Esophagus muscularis mucosa (tissue), 4 donors: ENCODE results near the gene SYMPK. TPM values are rescaled to one million over a fixed set of nuclear protein-coding genes. Genes with fewer than 3 reads are reported as not detected.

Experiments
- DNase-seq: peaks from one replicate; pipeline ENCODE4 v3.0.0-alpha.2; 2017; ENCODE audit errors: extremely low spot score
- H3K27ac ChIP-seq, 4 donors: fragments of 200-600 bp; sonication (generic); replicated peaks in 1 of 4; 1 replicate in 3 of 4; 2 replicates in 1 of 4; pipeline ENCODE4 v1.5.1; 2016 to 2019; ENCODE audit warnings: mild to moderate bottlenecking in 1 of 4
- H3K27me3 ChIP-seq, 4 donors: fragments of 200-600 bp; sonication (generic); one replicate each; pipeline versions ENCODE4 v1.5.1 to v1.6.0; 2016 to 2019
- H3K36me3 ChIP-seq, 4 donors: fragments of 200-600 bp; sonication (generic); one replicate each; pipeline ENCODE4 v1.5.1; 2016 to 2019
- H3K4me1 ChIP-seq, 4 donors: fragments of 200-600 bp; sonication (generic); one replicate each; pipeline ENCODE4 v1.5.1; 2016 to 2019
- H3K4me3 ChIP-seq, 4 donors: fragments of 200-600 bp; sonication (generic); 1 replicate in 2 of 4; 2 replicates in 2 of 4; pipeline ENCODE4 v1.5.1; 2016 to 2019; ENCODE audit warnings: mild to moderate bottlenecking in 4 of 4, moderate library complexity in 1 of 4
- H3K9me3 ChIP-seq, 4 donors: fragments of 200-600 bp; sonication (generic); 1 replicate in 3 of 4; 2 replicates in 1 of 4; pipeline ENCODE4 v1.5.1; 2016 to 2019
- CTCF ChIP-seq, 3 experiments: fragments of 200-600 bp in 2 of 3; fragments of 450-650 bp in 1 of 3; sonication (generic) in 2 of 3; IDR thresholded peaks; one replicate each; pipeline ENCODE4 v1.5.1; 2017 to 2019; ENCODE audit warnings: antibody characterized with exemption in 3 of 3, mild to moderate bottlenecking in 2 of 3, moderate library complexity in 1 of 3
- EP300 ChIP-seq: sonication (generic); formaldehyde crosslinking; IDR thresholded peaks from one replicate; pipeline ENCODE4 v1.6.1; 2017; ENCODE audit warnings: antibody characterized with exemption
- POLR2A ChIP-seq: fragments of 450-650 bp; IDR thresholded peaks from one replicate; pipeline ENCODE4 v1.6.1; 2017; ENCODE audit warnings: antibody characterized with exemption, moderate library complexity, mild to moderate bottlenecking, low read depth
- POLR2AphosphoS5 ChIP-seq, 2 donors: sonication (generic); formaldehyde crosslinking; IDR thresholded peaks; one replicate each; pipeline ENCODE4 v1.6.1; 2017; ENCODE audit warnings: antibody characterized with exemption in 2 of 2
- WGBS: methylation state at CpG from one replicate; pipeline ENCODE4 v1.1.5; 2018; 5-methylcytosine and 5-hydroxymethylcytosine counted together
- intact Hi-C: fragments of 100-400 bp; cut with DNase I; formaldehyde crosslinking; loops from one replicate; pipeline ENCODE4 v1.15.1; 2023
- total RNA-seq, 4 donors: library from RNA; depleted of rRNA; stranded (reverse); fragments of >200 nt; gene quantifications; one replicate each; pipeline versions ENCODE4 v1.1.0 to v1.2.1, GENCODE V29; 2016

The SYMPK gene
- total RNA-seq, 4 donors from 2014 or later, result 22.0 to 44.2 (median 36.6) TPM

GRCh38 chr19:45821103-45821521, 41.8 kb downstream of the SYMPK start:
- H3K27me3 ChIP-seq, result peaks cover 0 to 2% (median 0%) of the 10 kb centered on the region in 4 donors
- WGBS, result 73% methylated on average over 8 of the region's 8 CpGs
- intact Hi-C loops, result no loop called here
- no peak overlapping the region for H3K4me3 ChIP-seq
- peaks cover 7 to 28% (median 17%) of the 10 kb centered on the region in 4 donors for H3K4me1 ChIP-seq
- no peak for DNase-seq
- no peaks in the 10 kb centered on the region for H3K9me3 ChIP-seq
- TF ChIP-seq CTCF (IDR thresholded peaks at IDR 0.05), result no peak
- no peak for TF ChIP-seq POLR2A
- no peak for TF ChIP-seq POLR2AphosphoS5 (IDR thresholded peaks at IDR 0.05)
- TF ChIP-seq EP300, result no peak
- H3K27ac ChIP-seq, result no peak overlapping the region
- H3K36me3 ChIP-seq, result peaks cover 28 to 82% (median 65%) of the 10 kb centered on the region in 4 donors

GRCh38 chr19:45820413-45821102, 42.4 kb downstream of the SYMPK start:
- Histone ChIP-seq H3K27me3 (peaks cover 0 to 7% (median under 1%) of the 10 kb centered on the region in 4 donors), H3K4me1 (peaks cover 7 to 33% (median 23%) of the 10 kb centered on the region in 4 donors), H3K36me3 (peaks cover 23 to 77% (median 59%) of the 10 kb centered on the region in 4 donors), H3K27ac (no peak overlapping the region), H3K9me3 (no peaks in the 10 kb centered on the region), H3K4me3 (no peak overlapping the region)
- no peak for DNase-seq
- 72% methylated on average over 16 of the region's 20 CpGs for WGBS
- TF ChIP-seq EP300, result no peak
- TF ChIP-seq POLR2A, result no peak
- no peak for TF ChIP-seq POLR2AphosphoS5 (IDR thresholded peaks at IDR 0.05)
- TF ChIP-seq CTCF (IDR thresholded peaks at IDR 0.05), result no peak
- intact Hi-C loops, result no loop called here

GRCh38 chr19:45819769-45820168, 43.2 kb downstream of the SYMPK start:
- peaks cover 15 to 69% (median 51%) of the 10 kb centered on the region in 4 donors for H3K36me3 ChIP-seq
- H3K4me1 ChIP-seq, result peaks cover 13 to 41% (median 30%) of the 10 kb centered on the region in 4 donors
- no peak overlapping the region for H3K27ac ChIP-seq
- TF ChIP-seq POLR2A (no peak), EP300 (no peak), POLR2AphosphoS5 (IDR thresholded peaks at IDR 0.05) (no peak), CTCF (IDR thresholded peaks at IDR 0.05) (no peak)
- H3K9me3 ChIP-seq, result no peaks in the 10 kb centered on the region
- intact Hi-C loops, result loop anchor here (5.0 kb wide), 1 partner anchor 63 kb away; no protein-coding TSS in a partner anchor
- peaks cover 0 to 15% (median 5%) of the 10 kb centered on the region in 4 donors for H3K27me3 ChIP-seq
- no peak overlapping the region for H3K4me3 ChIP-seq
- WGBS, result 86% methylated on average over 5 of the region's 6 CpGs
- no peak for DNase-seq

GRCh38 chr19:45817725-45818301, 45.1 kb downstream of the SYMPK start:
- Histone ChIP-seq H3K4me3 (no peak overlapping the region), H3K27ac (no peak overlapping the region), H3K4me1 (peaks cover 14 to 30% (median 23%) of the 10 kb centered on the region in 4 donors), H3K36me3 (peaks cover 0 to 49% (median 33%) of the 10 kb centered on the region in 4 donors), H3K9me3 (no peaks in the 10 kb centered on the region), H3K27me3 (peaks cover 0 to 27% (median 8%) of the 10 kb centered on the region in 4 donors)
- 75% methylated on average over 10 of the region's 19 CpGs for WGBS
- DNase-seq, result no peak
- intact Hi-C loops, result loop anchor here (5.0 kb wide), 1 partner anchor 64 kb away; no protein-coding TSS in a partner anchor
- TF ChIP-seq EP300 (no peak), CTCF (IDR thresholded peaks at IDR 0.05) (no peak), POLR2AphosphoS5 (IDR thresholded peaks at IDR 0.05) (no peak), POLR2A (no peak)
